ENCODE measurements around the gene MYO5A.

Gene MYO5A

DNA sequence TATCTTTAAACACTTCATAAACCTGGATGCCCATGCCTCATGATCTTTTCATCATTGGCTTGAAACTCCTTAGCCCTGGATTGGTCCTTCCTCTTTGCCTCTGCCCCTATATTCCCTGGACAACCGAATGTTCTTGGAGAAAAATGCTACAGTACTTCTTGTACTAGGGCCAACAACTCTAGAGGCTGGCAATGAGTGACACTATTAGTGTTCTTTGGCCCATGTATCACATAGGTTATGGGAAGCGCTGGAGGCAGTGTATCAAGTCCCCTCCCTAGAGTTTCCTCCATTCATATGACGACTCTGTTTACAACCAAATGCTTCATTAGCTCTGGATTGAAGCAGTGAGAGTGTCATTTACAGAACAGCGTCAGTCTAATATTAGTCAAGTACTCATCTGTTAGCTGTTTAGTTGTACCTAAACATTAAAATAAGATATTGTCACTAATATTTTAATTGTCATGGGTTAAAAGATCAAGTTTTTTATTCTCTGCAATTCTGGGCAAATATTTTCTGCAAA, 166.6 kb downstream of the MYO5A start:
- DNase-seq (ENCODE audit: low read depth): no peak

DNA sequence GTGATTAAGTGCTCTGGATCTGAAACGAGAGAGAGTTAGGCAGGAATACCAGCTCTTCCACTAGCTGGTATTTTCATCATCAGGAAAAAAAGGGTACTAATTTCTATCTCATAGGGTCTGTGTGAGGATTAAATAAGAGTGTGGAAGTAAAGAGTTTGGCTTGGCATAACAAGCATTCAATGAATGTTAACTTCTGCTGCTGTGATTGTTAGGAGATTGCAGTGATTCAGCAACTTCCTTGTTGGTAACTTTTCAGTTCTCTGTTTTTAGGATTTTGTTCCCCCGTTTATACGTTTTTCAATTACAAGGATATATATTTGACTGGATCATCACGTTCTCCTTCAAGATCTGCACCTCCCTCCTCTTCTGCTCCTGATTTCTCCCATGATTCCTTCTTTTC, 167.2 kb downstream of the MYO5A start:
- DNase-seq (ENCODE audit: low read depth): no peak

DNA sequence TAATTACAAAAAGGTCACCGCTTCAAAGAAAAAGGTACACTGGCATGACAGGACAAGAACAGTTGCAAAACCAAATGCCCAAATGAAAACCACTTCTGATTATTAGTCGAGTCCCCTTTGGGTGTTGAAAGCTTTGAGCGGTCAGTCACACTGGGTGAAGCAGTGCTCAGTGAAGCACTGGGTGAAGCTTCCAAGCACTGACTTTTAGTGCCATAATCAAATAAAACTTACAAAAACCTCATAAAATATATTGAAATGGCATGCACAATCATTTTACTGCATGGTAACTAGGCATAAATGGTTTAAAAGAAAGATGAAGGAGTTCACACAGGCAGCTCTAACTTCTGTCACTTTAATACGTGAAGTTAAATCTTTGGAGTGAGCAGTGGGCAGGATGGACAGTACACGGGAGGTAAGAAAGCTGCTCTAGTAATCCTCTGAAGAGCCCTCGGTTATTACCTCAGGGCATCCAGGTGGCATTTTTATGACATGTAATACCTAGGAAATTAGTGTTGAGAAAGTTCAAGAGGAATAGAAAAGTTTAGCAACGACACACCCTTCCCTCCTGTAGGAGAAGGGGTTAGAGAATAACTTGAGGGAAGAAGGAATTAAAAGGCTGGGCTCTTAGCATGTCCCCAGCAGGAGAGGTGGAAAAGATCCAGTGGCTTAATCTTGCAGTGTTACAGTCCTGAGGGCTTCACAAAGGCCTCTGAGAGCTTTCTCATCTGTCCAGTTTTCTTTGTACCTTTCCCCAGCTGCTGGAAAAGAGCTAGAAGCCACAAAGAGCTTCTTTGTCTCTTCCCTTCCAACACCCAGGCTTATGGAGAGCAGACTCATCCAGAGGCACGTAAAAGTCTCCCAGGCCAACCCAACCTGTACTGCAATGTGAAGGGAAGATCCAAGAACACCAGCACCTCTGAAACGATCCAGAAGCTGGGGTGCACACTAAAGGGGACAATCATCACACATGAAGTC, 168.2 kb downstream of the MYO5A start:
- no peak for DNase-seq (ENCODE audit: low read depth)

DNA sequence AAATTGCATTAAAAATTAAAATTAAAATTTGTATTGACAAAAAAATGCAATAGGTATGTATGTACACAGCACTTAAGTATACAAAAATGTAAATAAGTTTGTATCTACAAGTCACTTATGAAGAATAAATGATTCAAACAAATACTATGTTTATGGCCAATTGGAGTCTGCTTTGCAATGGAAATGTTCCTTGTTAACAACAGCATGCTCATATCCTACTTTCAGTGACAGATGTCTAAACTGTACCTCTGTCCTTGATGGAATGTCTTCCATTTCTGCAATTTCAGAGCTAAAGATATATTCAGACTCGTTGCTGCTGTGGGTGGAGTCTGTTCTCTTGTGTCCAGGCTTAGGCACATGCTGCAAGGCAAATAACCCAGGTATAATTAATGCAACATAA, 169.0 kb downstream of the MYO5A start:
- DNase-seq (ENCODE audit: low read depth): no peak

DNA sequence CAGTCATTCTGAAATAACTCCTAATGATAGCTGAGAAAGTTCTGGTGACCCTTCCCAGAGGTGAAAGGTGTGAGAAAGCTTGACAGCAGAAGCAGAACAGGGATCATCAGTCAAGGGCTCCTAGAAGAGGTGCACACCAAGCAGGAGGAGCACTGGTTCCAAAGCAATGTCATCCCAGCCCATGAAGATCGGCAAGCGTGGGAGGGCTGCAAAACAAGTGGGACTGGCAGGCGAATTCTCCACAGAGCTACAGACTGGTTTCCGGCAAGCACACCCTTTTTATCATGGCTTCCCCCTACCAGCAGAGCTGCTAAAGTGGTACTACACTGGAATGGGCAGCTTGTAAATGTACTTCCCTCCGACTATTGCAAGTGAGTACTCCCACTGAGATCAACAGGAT, 170.7 kb downstream of the MYO5A start:
- DNase-seq (ENCODE audit: low read depth): no peak

DNA sequence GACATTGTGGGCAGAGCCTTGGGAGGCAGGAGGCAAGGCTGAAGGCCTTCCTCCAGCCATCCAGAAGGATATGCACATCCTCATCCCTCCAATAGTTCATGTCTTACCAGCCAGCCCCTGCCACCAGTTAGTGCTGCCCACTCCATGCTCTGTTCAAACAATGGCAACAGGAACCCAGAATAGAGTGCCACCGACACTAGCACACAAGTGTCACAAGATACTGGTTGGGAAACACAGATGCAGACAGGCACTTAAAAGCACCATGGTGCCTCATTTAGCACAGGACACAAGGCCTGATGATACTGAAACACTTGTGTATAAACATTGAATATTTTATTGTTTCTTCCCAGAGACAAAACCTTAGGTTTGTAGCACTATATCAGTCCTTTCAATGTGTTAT, 176.6 kb downstream of the MYO5A start:
- no peak for DNase-seq (ENCODE audit: low read depth)

DNA sequence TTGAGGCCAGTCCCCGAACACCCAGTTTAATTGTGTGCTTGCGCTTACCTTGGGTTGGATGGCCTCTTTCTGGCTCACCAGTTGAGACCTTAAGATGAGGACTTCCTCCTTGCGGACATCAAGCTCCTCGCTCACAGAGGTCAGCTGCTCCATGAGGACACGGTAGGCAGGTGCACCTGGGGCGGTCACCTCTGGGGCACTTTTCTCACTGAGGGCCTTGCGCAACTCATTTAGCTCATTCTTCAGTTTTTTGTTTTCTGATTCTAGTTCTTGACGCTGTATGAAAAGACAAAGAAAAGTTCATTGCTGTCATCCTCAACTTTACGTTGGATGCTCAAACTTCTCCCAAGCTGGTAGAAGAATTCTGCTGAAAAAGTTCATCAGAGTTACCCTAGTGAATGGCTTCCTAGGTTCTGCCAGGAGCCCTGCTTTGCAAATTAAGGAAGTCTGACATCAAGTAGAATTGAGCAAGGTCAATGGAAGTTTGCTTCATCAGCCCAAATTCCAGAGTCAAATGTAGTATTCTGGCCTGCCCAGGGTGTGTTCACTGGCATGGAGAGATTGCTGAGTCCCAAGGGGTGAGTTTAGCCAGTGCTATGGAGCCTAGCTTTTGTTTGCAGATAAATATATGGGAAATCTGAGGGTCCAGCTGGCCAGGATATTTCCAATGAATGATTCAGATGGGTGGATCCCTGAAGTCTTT, 177.3 kb downstream of the MYO5A start:
- no peak for DNase-seq (ENCODE audit: low read depth)

DNA sequence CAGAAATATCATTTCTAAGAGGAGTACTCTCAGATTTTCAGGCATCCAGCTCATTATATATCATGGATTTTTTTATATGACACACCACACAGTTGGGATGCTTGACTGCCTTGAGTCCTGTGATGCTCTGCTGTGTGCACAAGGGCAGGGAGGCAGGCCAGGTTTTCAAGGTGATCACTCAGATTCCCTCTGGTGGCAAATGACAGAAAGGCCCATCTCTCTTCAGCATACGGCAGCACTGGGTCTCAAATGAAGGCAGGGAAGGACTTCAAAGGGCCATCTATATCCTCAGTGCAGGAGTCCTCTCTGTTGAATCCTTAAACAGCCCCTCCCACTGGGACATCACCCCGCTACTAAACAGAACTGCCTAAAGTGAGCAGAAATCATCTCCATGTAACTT, 178.3 kb downstream of the MYO5A start:
- no peak for DNase-seq (ENCODE audit: low read depth)

DNA sequence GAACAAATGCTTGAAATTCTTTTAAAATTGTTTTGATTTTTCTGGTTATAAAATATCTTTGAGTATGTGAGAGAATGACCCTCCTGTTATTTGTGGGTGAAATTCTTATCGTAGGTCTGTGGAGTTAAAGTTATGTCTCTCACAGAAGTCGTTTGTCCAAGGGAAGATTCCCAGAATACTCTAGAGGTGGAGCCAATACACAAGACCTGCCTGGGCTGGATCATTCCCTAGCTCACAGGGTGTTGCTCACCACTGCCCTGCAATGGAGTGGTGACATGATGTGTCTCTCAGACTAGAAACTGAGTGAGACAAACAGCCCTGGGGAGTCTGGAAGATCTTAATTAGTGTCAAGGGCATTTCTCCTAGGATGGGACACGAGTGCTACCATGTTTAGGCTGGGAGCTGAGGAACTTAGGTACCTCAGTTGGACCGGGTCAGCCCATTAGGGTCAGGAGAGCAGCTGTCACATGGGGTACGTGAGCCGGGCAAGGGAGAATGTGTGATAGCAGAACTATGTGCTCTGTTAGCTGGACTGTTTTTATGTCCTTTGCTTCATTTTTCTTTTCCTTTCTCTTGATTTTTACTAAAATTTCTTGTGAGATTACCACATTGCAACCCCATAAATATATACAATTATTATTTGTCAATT, 179.5 kb downstream of the MYO5A start:
- DNase-seq (ENCODE audit: low read depth): no peak

DNA sequence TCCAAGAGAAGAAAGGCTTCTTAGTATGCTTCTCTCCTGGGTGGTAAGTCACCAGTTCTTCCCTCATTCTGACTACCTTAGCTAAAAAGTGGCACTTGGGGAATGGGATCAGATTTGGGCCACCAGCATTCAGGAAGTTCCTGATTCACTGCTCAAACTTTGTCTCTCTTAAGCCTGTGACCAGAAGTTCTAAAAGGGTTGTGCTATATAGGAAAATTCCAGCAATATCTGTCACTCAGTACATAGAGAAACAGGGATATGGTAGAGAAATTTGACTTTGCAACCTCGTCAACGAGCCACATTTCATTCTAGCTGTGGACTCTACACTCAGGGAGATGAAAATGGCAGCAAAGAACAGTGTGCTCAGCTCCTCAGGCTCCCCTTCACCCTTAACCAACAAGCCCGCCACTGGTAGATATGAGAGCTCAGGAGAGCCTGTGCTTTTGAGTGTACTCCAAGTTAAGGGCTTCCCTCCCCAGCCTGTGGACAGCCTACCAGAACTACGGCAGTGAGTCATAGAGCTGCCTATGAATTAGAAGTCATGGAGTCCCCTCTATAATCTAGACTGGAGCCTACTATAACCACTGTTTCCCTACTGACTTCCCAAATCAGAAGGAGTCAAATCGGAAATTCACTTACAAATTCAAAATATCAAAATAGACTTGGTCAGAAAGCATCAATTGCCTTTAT, 180.5 kb downstream of the MYO5A start:
- DNase-seq (ENCODE audit: low read depth): no peak

DNA sequence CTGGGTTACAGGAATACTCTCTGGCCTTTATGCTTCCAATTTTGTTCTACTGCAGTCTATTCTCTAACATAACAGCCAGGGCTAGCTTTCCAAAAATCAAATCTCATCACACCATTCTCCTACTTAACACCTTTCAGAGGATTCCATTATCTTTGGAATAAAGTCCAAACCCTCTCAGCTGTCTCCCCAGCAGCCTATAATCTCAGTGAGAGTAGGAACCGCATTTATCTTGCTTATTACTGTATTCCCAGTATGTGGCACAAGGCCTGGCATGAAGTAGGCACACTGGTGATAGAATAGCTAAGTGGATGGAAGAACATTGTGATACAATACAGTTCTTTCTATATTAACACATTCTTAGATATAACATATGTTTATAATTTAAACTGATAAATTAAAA, 184.1 kb downstream of the MYO5A start:
- DNase-seq (ENCODE audit: low read depth): no peak

DNA sequence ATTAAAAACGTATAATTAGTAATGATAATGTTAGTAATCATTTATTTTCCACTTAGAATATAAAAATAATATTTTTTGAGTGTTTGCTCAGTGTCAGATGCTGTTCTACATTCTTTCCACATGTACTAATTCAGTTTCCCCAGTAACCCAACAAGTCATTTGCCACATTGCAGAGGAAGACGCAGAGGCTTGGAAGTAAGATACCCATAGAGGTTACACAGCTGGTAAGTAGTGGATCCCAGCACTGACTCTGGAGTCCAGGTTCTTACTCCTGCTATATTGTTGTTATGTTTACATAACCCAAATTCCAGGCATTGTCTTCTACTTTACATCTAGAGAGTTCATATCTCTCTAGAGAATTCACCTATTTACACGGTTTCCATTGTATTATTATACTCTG, 184.8 kb downstream of the MYO5A start:
- no peak for DNase-seq (ENCODE audit: low read depth)

DNA sequence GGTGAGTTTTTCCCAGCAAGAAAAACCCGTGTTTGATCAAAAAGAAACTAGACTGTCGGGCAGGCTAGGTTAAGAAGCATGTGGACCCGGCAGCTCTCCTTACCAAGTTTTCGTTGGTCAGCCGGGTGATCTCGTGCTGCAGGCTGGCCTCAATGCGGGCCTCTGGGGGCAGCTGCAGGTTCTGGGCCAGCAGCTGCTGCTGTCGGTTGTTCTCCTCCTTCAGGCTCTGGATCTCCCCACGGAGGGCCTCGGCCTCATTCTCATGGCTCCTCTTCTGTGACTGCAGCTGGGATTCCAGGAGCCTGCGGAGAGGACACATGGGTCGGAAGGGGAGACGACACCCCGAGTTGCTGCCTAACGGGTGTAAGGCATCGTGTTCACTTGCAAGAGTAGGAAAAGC, 188.6 kb downstream of the MYO5A start:
- no peak for DNase-seq (ENCODE audit: low read depth)

DNA sequence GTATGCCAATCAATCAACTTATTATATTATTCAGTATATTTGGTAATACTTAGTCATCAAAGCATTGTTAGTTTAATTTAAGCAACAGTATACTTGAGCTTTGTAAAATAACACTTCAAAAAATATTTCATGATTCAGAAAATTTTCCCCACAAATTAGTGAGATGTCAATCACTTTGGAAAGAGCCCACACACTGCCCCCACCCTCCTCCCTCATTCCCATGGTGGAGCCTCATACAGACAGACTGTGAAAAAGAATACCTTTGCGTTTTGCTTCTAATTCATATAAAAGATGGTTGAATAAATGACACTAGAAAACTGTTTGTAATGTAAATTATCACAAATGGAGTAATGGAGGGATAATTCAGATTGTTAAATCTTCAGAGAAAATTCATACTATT, 189.8 kb downstream of the MYO5A start:
- no peak for DNase-seq (ENCODE audit: low read depth)

DNA sequence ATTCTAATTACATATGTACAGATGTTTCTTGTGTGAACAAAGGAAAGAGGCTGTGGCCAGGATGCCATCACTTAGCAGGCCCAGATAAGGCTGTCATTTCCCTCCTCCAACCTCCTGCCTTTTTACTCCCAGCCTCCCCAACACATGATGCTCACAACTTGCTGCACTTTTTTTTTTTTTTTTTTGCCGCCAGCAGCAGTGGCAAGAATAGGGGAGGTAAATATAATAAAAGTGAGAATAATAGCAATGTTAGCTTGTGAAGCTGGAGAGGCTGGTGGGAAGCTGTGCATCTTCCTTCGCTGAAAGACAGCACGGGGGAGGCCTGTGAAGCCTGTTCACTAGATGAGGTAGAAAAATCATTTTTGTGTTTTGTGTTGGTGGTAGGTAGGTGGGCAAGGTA, 190.6 kb downstream of the MYO5A start:
- no peak for DNase-seq (ENCODE audit: low read depth)

DNA sequence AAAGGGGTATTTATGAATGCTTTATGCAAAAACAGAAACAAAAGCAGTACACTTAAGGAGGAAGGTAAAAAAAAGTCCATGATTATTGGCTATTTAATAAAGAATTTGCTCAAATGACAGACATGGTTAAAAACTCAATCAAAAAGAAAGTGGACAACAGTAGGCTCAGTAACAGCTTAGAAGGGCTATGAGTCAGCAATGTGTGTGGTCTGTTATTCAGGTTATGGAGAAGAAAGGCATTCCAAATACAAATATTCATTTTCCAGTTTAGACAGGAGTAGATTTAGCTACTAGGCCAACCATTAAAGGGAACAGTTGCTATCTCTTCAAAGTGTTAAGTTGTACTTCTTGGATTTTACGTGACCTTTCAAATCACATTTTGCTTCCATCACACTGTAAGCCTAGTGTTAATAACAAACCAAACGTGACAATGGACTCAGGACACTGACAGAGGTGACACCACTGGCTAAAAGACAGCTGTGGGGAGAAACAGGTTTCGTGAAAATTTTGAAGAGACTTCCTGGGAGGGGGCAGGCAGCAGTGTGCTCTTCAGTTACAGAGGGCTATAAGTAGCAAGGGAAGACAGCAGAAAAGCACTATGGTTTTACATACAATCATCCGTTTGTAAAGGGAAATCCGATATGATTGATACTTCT, 191.4 kb downstream of the MYO5A start:
- DNase-seq (ENCODE audit: low read depth): no peak

DNA sequence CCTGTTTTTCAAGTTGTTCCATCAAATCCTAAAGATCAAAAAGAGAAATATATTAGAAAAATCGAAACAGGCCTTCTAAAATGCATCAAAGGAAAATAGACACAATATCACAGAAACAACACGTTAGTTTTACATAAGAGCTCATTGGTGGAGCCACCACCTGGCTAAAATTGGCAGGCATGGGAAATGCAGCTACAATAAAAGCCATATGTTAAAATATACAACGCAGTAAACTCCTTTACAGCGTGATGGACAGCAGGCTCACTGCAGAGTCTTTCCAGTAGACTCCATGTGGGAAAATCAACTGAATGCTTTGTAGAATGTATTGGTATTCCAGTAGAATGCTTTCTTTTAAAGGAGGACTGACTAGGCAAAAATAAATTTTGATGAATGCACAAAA, 192.2 kb downstream of the MYO5A start:
- no peak for DNase-seq (ENCODE audit: low read depth)

DNA sequence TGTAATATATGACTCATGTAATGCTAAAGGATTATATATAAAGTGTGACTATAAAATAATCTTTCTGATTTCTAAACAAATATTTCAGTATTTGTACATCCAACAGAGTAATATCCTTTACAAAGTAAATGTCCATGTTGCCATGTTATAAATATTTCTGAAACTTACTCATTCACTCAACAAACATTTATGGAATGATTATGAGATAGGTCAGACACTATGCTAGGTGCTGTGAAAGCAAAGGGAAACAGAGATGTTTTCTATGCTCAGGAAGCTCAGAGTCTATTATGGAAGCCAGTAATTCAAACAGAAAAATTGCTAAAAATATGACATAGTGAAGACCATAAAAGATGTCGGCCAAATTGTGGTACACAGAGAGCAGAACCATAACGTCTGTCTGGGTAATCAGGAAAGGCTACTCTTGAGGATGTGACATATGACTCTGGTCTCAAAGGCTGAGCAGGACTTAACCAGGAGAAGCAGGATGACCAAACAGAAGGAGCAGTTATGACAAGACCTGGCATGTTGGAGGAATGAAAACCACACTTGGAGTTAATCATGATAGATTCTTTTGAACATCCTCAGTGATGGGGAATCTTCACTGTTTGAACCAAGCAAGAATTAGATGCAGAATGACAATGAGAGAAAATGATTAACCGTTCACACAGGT, 194.1 kb downstream of the MYO5A start:
- no peak for DNase-seq (ENCODE audit: low read depth)

DNA sequence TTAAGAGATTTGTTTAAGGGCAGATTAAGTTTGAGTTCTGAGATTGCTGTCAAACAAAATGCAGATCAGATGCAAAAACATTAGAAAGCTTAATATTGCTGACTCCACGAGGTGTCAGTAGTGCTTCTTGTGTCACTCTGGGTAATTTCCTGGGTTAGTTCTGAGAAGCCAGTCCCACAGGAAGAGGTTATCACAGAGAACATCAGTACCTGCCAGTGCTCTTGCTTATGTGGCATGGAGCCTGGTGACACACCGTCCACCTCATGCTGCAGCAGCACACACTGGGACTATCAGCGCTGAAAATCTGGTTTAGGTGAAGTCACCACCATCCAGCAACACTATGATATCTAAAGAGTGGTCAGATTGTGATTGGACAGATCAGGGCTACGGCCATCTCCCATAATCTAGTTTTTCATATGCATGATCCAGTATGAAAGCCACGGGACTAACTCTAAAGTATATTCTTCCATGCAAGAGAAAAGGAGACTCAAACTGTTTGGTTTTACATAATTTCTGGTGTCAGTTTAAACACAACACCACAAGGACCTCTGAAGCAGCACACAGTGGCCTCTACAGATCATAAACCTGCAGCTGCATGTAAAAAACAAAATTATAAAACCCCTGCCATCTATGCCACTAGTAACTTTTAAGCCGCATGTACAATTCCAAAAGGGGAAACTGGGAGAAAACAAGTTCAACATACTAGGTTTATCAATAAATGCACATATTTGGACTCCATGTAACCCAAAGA, 197.0 kb downstream of the MYO5A start:
- DNase-seq (ENCODE audit: low read depth): no peak

DNA sequence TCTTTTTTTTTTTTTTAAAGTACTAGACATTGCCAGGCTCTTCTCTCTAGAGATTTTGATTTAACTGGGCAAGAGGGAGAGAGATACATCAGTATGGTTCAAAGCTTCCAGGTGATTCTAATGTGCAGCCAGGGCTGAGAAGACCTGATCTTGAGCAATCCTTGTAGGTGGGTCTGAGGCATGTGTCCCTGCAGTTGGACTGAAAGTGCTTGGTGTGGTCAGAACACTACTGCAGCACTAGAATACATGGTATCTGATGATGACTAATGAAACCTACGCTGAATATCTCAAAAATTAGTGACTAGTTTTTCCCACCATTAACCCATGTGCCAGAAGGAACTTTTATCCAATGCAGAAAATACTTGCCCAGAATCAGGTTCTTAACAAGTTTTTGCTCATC, 198.7 kb downstream of the MYO5A start:
- DNase-seq (ENCODE audit: low read depth): no peak
